HFF-Myc (cell line): ENCODE data around the gene TMEM150B.
A peak's percentile ranks its signal among the peaks of the same experiment; 100 is the strongest.

ENCODE experiments used
- DNase-seq: peaks from one replicate; pipeline ENCODE4 v3.0.0-alpha.2; 2011; ENCODE audit warnings: low read depth; ENCODE audit errors: extremely low read depth
- H3K4me3 ChIP-seq: replicated peaks from 2 replicates; pipeline ENCODE4 v1.5.1; 2011; ENCODE audit warnings: low read depth, mild to moderate bottlenecking, control low read depth, low read length
- TF ChIP-seq, protein P1 (sequence below): IDR thresholded peaks from 2 replicates; pipeline ENCODE4 v1.5.1; 2012; ENCODE audit warnings: mild to moderate bottlenecking, low read depth, low read length, control low read depth; ENCODE audit errors: missing control alignments

The TMEM150B gene

DNA sequence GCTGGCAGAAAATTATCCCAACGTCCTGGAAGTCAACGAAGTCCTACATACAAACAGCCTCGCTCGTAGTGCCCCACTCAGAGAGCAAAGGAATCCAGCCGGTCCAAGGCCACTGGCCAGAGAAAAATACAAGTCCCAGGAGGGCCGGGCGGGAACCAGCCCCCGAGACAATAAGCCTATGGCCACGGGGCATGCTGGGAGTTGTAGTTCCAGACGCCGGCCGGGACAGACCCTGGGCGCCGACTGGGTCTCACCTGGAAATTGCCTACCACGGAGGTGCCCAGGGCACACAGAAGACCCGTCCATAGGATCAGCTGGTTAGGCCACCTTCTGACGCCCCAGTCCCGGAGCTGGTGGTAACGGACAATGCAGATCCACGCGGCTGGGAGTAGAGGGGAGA lies 5.4 kb downstream of the TMEM150B start:
- peak overlapping the region; percentile 19; the same call in 1 of the 2 replicates for H3K4me3 ChIP-seq
- TF ChIP-seq, protein P1, sequence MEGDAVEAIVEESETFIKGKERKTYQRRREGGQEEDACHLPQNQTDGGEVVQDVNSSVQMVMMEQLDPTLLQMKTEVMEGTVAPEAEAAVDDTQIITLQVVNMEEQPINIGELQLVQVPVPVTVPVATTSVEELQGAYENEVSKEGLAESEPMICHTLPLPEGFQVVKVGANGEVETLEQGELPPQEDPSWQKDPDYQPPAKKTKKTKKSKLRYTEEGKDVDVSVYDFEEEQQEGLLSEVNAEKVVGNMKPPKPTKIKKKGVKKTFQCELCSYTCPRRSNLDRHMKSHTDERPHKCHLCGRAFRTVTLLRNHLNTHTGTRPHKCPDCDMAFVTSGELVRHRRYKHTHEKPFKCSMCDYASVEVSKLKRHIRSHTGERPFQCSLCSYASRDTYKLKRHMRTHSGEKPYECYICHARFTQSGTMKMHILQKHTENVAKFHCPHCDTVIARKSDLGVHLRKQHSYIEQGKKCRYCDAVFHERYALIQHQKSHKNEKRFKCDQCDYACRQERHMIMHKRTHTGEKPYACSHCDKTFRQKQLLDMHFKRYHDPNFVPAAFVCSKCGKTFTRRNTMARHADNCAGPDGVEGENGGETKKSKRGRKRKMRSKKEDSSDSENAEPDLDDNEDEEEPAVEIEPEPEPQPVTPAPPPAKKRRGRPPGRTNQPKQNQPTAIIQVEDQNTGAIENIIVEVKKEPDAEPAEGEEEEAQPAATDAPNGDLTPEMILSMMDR: no peak
- DNase-seq: no peak

DNA sequence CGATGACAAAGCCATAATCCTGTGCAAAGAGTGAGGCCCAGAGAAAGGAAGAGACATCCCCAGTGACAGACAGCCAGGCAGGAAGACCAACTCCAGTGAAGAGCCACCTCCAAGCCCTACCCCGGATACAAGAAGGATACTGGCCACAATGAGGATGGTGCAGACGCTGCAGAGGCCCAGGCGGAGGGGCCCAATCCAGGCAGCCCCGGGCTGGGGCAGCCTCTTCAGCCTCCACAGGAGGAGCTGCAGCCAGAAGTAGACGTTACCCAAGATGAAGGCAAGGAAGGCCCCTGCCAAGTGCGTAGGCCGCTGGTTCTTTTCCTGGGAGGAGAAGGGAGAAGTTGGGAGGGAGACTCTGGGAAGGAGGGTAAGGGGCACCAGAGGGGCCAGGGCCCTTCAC lies 8.5 kb downstream of the TMEM150B start:
- DNase-seq: no peak
- TF ChIP-seq, protein P1: no peak
- H3K4me3 ChIP-seq: no peak overlapping the region

DNA sequence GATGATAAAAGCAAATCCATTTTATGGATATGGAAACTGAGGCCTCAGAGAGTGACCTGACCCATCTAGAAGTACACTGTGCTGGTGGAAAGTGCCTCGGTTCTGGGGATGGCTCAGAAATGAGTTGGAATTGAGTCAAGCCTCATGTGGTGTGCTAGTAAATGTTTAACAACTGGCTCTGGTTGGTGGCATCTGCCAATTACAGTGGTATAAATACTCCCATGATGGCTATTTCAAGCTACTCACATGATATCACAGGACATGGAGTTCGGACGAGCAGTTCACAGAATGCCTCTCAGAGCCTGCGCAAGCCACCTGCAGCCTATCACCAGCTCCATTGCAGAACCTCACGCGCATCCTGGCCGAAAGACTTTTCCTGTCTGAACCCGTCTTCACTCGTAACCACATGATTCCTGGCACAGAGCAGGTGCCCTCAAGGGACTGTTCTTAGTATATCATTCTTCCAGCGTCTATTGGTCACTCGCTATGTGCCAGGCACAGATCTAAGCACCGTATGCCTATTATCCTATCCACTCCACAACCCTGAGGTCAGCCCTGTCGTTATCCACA lies 9.1 kb downstream of the TMEM150B start:
- TF ChIP-seq, protein P1: no peak
- DNase-seq: no peak
- no peak overlapping the region for H3K4me3 ChIP-seq

DNA sequence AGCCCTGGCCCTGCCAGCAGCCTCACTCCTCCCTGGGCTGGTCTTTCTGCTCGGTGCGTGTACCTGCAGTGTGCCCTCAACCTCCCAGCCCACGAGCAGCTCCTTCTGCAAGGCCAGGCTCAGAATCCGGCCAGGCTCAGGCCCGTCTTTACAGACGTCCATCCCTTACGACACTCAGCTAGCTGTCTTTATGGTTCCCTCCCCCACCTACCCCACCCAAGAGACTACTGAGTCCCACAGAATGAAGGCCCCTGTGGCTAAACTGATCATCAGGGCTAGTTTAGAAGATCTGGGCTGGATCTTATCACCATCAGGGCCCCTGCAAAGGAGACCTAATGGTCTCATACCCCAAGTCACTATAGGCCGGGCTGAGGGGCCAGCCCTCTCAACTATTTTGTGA lies 10.7 kb downstream of the TMEM150B start:
- DNase-seq: no peak
- no peak overlapping the region for H3K4me3 ChIP-seq
- TF ChIP-seq, protein P1: no peak

DNA sequence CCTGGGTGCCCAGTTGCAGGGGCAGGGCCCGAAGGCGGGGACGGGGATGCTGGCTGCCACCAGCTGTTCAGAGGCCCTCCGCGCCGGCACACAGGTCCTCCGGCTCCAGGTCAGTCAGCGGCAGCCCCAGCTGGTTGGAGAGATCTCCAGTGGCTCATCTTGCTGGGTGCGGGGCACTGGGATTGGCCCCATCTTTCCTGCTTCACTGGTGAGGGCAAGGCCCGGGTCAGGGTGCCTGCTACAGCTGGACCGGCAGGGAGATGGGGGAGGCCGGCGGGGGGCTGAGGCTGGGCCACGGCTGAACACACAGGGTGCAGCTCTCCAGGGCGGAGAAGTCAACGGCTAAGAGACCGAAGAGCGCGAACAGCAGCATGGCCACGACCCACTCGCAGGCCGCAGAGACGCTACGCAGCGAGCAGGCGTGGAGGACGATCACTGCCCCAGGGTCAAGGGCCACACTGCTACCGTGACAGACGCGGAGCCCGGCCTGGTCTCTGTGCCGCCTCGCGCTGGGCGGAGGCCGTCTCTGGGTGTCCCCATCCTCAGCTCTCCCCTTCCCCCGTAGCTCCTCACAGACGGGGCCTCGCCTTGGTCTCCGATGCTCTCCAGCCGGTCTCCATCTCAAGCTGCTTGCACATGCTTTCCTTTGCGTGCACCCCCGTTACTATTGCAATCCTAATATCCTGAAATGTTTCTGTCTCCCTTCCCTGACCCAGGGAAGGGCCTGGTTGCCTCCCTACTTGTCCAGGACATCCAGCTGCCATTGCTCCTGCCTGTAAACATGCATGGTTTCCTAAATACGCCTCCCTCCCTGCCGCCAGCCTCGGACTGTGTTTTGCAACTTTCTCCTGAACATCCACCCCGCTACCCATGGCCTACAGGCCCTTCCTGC lies 12.3 kb downstream of the TMEM150B start:
- DNase-seq: no peak
- no peak overlapping the region for H3K4me3 ChIP-seq
- TF ChIP-seq, protein P1: no peak

DNA sequence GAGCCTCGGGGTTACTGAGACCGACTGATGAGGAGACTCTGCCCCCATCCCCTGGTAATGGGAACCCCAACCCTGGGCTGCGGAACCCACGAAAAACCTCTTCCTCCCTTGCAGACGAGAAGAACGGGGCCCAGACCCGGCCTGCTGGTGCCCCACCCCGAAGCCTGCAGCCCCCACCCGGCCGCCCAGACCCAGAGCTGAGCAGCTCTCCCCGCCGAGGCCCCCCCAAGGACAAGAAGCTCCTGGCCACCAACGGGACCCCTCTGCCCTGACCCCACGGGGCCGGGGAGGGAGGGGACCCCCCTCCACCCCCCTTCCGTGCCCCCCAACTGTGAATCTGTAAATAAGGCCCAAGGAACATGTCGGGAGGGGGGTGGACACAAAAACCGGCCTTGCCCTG lies 13.3 kb downstream of the TMEM150B start:
- DNase-seq: no peak
- H3K4me3 ChIP-seq: no peak overlapping the region
- TF ChIP-seq, protein P1: no peak

DNA sequence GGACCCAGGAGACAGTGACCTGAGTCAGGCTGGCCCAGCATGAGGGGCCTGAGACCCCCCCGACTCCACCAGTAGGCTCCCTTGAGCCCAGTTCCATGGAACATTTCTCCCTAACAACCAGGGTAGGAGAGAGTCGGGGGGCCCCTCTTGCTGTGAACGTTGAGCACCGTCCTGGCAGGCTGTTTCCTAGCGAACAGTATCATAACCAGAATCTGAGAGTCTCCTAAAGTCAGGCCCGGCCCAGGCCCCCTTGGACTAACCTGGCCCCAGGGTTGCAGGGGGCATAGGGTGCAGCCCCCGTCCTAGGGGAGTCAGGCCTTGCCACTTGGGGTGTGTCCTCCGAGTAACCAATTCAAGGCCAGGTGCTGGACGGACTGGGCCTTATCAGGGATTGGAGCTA lies 13.7 kb downstream of the TMEM150B start:
- no peak for DNase-seq
- TF ChIP-seq, protein P1: no peak
- no peak overlapping the region for H3K4me3 ChIP-seq
